ENCODE measurements around the gene PRDX3.

DNA sequence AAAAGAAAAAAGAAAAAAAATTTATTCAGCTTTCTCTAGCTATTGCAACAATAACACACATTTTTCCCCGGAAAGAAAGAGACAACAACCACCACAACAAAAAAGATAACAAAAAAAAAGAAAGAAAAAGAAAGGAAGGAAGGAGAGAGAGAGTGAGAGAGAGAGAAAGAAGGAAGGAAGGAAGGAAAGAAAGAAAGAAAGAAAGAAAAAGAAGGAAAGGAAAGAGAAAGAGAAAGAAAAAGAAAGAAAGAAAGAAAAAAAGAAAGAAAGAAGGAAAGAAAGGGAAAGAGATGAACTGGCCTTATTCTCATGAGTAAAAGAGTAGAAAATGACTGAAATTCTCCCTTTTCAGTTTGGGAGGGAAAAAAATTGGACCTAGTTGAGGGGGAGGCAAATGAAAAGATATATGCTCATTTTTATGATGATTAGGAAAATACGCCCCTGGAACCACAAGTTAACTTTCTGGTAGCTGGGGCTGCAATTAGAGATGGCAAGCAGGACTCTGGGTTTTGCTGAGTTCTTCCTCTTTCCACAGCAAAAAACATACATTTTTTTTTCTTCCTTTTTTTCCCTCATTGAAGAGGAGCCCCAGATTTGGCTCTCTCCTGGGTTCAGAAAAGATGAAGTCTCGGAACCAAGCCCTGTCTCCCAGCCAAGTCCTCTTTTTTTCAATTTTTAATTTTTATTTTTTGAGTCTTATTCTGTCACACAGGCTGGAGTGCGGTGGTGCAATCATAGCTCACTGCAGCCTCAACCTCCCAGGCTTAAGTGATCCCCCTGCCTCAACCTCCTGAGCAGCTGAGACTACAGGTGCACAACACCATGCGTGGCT lies 12.6 kb upstream of the PRDX3 start:
- TF ChIP-seq, protein P1, sequence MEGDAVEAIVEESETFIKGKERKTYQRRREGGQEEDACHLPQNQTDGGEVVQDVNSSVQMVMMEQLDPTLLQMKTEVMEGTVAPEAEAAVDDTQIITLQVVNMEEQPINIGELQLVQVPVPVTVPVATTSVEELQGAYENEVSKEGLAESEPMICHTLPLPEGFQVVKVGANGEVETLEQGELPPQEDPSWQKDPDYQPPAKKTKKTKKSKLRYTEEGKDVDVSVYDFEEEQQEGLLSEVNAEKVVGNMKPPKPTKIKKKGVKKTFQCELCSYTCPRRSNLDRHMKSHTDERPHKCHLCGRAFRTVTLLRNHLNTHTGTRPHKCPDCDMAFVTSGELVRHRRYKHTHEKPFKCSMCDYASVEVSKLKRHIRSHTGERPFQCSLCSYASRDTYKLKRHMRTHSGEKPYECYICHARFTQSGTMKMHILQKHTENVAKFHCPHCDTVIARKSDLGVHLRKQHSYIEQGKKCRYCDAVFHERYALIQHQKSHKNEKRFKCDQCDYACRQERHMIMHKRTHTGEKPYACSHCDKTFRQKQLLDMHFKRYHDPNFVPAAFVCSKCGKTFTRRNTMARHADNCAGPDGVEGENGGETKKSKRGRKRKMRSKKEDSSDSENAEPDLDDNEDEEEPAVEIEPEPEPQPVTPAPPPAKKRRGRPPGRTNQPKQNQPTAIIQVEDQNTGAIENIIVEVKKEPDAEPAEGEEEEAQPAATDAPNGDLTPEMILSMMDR (IDR thresholded peaks at IDR 0.05; ENCODE audit: borderline replicate concordance, extremely low read depth, low read length, poor library complexity, severe bottlenecking), result no peak
- no peak for TF ChIP-seq EZH2 (IDR thresholded peaks at IDR 0.05; ENCODE audit: borderline replicate concordance, low read depth, low read length, severe bottlenecking)
